Measurements from ENCODE around the gene PCK1.

DNA sequence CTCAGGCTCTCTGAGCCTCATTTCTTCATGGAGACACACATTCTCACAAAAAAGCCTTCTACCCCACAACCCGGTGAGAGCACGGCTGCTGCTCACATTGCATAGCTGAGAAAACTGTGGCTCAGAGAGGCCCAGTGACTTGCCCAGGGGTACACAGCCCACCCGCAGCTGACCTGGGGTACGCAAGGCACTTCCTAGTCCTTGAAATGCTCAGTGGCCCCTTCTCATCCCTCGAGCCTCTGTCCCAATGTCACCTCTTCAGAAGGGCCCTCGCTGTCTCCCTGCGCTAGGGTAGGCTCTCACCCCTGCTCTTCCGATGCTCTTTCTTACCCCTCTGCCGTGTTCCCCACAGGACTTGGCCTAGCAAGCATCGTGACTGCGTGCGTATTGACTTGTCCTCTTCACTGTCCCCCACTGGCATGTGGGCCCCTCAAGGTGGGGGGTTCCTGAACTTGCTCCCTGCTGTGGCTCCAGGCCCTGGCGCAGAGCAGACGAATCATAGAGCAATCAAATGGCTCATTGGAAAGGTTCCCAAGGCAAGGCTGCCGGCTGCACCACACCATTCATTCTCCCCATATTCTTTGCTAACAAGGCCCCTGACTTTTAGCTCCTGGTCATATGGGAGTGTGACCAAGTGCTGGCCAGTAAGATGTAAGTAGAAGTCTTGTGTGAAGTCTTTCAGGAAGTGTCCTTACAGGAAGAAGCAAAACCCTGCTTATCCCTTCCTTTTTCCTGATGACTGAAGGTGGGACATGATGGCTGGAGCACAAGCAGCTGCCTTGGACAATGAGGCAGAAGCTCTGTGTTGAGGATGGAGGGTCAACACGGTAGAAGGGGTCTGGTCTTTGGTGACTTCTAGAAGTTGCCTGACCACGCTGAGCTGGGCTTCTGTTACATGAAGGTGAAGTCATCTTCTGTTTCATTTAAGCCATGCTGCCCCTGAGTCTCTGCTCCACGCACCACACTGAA is 22.7 kb downstream of the PCK1 start:
- TF ChIP-seq ZNF274 (IDR thresholded peaks at IDR 0.05; ENCODE audit: low read depth, low read length), result no peak
- TF ChIP-seq YY1 (IDR thresholded peaks at IDR 0.05; ENCODE audit: insufficient read depth, insufficient read length), result no peak
- no peak for TF ChIP-seq SUZ12 (IDR thresholded peaks at IDR 0.05; ENCODE audit: extremely low read depth, insufficient read depth, insufficient read length)
